Cardiac muscle cell (in vitro differentiated cells and primary cell): ENCODE measurements around the gene ZBTB21. TPM values are rescaled to one million over a fixed set of nuclear protein-coding genes. Genes with fewer than 3 reads are reported as not detected.

Source experiments
- DNase-seq, 2 donors: peaks; one replicate each; pipeline versions ENCODE4 v3.0.0 to v3.0.0-alpha.2; 2010 to 2017; ENCODE audit warnings: low read depth in 1 of 2, low spot score in 1 of 2
- H3K27ac ChIP-seq: fragments of 200-600 bp; sonication (generic); 2 replicates; pipeline ENCODE4 v1.5.1; 2016
- H3K27me3 ChIP-seq: fragments of 200-600 bp; sonication (generic); 2 replicates; pipeline ENCODE4 v1.6.0; 2016; ENCODE audit warnings: control low read depth
- H3K36me3 ChIP-seq: fragments of 200-600 bp; sonication (generic); 2 replicates; pipeline ENCODE4 v1.5.1; 2016; ENCODE audit warnings: control low read depth
- H3K4me1 ChIP-seq: fragments of 200-600 bp; sonication (generic); 2 replicates; pipeline ENCODE4 v1.8.1; 2017; ENCODE audit warnings: low read depth, mild to moderate bottlenecking, mixed run types
- H3K4me3 ChIP-seq: fragments of 200-600 bp; sonication (generic); 2 replicates; pipeline ENCODE4 v1.5.1; 2016; ENCODE audit warnings: mild to moderate bottlenecking
- H3K9me3 ChIP-seq: fragments of 200-600 bp; sonication (generic); 2 replicates; pipeline ENCODE4 v1.5.1; 2017; ENCODE audit warnings: low read depth, mild to moderate bottlenecking, control low read depth
- CTCF ChIP-seq: IDR thresholded peaks from 2 replicates; pipeline ENCODE4 v1.5.1; 2012; ENCODE audit warnings: low read depth, mild to moderate bottlenecking, low read length
- polyA plus RNA-seq: library from polyadenylated mRNA; unstranded; fragments of >200 nt; fragmentation: Nextera tagmentation; extraction: Ambion mirVana; gene quantifications from 2 replicates; pipeline ENCODE4 v1.2.1, GENCODE V29; 2016
- total RNA-seq: library from RNA; depleted of rRNA; stranded (reverse); fragments of >200 nt; gene quantifications from 2 replicates; pipeline ENCODE4 v1.2.3, GENCODE V29; 2016

The ZBTB21 gene
- total and polyA plus RNA-seq, 2 experiments from 2014 or later, result 2.6 to 3.7 TPM

- Histone ChIP-seq H3K4me3 (no peak overlapping the region), H3K4me1 (no peaks in the 10 kb centered on the region), H3K27me3 (no peaks in the 10 kb centered on the region), H3K9me3 (no peaks in the 10 kb centered on the region), H3K36me3 (no peaks in the 10 kb centered on the region), H3K27ac (no peak overlapping the region)
- no peak for TF ChIP-seq CTCF
- DNase-seq, result peak in 1 of 2 donors; percentile 64
Measured at GRCh38 chr21:42039470-42039901, 29.3 kb upstream of the ZBTB21 start.

GRCh38 chr21:42038826-42039425 is 28.8 kb upstream of the ZBTB21 start:
- no peak for DNase-seq
- no peak for TF ChIP-seq CTCF

GRCh38 chr21:42038393-42038792 is 28.2 kb upstream of the ZBTB21 start:
- no peaks in the 10 kb centered on the region for H3K27me3 ChIP-seq
- no peaks in the 10 kb centered on the region for H3K36me3 ChIP-seq
- H3K27ac ChIP-seq, result no peak overlapping the region
- TF ChIP-seq CTCF, result no peak
- no peak for DNase-seq
- no peaks in the 10 kb centered on the region for H3K4me1 ChIP-seq
- H3K9me3 ChIP-seq, result no peaks in the 10 kb centered on the region
- no peak overlapping the region for H3K4me3 ChIP-seq

More at GRCh38 chr21:42038826-42039425, 28.8 kb upstream of the ZBTB21 start:
- Histone ChIP-seq H3K4me3 (no peak overlapping the region), H3K9me3 (no peaks in the 10 kb centered on the region), H3K27ac (no peak overlapping the region), H3K36me3 (no peaks in the 10 kb centered on the region), H3K27me3 (no peaks in the 10 kb centered on the region), H3K4me1 (no peaks in the 10 kb centered on the region)

- Histone ChIP-seq H3K4me1 (no peaks in the 10 kb centered on the region), H3K9me3 (no peaks in the 10 kb centered on the region), H3K27me3 (no peaks in the 10 kb centered on the region), H3K36me3 (no peaks in the 10 kb centered on the region), H3K27ac (no peak overlapping the region), H3K4me3 (no peak overlapping the region)
- no peak for TF ChIP-seq CTCF
- no peak for DNase-seq
Measured at GRCh38 chr21:42037943-42038342, 27.8 kb upstream of the ZBTB21 start.

- H3K4me1 ChIP-seq, result no peaks in the 10 kb centered on the region
- no peak for DNase-seq
- no peak overlapping the region for H3K4me3 ChIP-seq
- no peaks in the 10 kb centered on the region for H3K9me3 ChIP-seq
- TF ChIP-seq CTCF, result no peak
- H3K27ac ChIP-seq, result no peak overlapping the region
- H3K36me3 ChIP-seq, result no peaks in the 10 kb centered on the region
- no peaks in the 10 kb centered on the region for H3K27me3 ChIP-seq
Measured at GRCh38 chr21:42037516-42037915, 27.4 kb upstream of the ZBTB21 start.
